ENCODE data around the gene NIPA2.

NIPA2 gene

DNA sequence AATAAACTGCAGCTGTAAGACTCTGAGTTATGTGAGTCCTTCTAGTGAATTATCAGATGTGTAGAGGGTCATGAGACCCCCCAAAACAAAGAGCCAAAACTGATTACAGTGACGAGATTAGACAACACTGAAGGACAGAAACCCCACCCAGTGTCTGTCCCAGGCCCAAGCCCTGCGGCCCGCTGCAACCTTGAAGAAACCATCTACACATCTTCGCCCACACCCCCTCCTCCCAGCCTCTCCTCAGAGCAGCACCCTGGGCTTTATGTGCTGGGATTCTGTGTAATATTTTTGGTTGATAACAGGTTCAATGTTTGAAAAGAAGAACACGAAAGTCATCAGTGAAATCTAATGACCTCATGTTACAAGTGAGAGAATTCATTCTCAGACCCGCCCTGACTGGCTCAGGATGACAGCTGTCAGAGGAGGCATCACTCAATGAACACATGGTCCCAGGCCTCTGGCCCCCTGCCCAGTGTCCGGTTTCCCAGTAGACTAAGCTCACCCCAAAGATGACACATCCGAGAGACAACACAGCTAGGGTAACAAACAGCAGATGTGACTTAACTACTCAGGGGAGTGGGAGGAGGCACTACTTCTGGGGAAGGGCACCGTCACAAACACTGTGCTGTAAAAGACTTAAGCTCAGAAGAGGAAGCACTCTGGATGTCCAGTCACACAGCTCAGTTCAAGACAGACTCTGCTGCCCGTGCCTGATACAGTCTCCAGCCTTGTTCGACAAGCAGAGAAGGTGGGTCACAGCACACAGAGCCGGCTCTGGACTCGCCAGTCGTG, 48.9 kb downstream of the NIPA2 start:
- Histone ChIP-seq H3K27ac (ENCODE audit: low read depth, low read length) (no peak overlapping the region), H3K4me3 (ENCODE audit: low read length) (no peak overlapping the region), H3F3A (ENCODE audit: control insufficient read depth, insufficient read depth) (no peaks in the 10 kb centered on the region), H3K4me2 (ENCODE audit: low read length) (no peak overlapping the region), H3K9me3 (ENCODE audit: control insufficient read depth, insufficient read depth, low read length) (no peaks in the 10 kb centered on the region), H3K79me2 (ENCODE audit: control insufficient read depth, low read length) (no peaks in the 10 kb centered on the region), H3K27me3 (ENCODE audit: control insufficient read depth, low read length) (no peaks in the 10 kb centered on the region), H4K20me1 (ENCODE audit: control insufficient read depth, insufficient read depth, low read depth, low read length) (no peaks in the 10 kb centered on the region), H3K9me2 (replicated peaks; ENCODE audit: control insufficient read depth, low read length) (no peaks in the 10 kb centered on the region), H3K36me3 (ENCODE audit: control insufficient read depth, low read length) (no peaks in the 10 kb centered on the region), H3K4me1 (ENCODE audit: control insufficient read depth, low read length) (no peaks in the 10 kb centered on the region)
- TF ChIP-seq, protein P1, sequence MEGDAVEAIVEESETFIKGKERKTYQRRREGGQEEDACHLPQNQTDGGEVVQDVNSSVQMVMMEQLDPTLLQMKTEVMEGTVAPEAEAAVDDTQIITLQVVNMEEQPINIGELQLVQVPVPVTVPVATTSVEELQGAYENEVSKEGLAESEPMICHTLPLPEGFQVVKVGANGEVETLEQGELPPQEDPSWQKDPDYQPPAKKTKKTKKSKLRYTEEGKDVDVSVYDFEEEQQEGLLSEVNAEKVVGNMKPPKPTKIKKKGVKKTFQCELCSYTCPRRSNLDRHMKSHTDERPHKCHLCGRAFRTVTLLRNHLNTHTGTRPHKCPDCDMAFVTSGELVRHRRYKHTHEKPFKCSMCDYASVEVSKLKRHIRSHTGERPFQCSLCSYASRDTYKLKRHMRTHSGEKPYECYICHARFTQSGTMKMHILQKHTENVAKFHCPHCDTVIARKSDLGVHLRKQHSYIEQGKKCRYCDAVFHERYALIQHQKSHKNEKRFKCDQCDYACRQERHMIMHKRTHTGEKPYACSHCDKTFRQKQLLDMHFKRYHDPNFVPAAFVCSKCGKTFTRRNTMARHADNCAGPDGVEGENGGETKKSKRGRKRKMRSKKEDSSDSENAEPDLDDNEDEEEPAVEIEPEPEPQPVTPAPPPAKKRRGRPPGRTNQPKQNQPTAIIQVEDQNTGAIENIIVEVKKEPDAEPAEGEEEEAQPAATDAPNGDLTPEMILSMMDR (IDR thresholded peaks at IDR 0.05; ENCODE audit: low read depth, low read length, poor library complexity, severe bottlenecking) = no peak
- no peak for TF ChIP-seq EZH2phosphoT487 (IDR thresholded peaks at IDR 0.05; ENCODE audit: borderline replicate concordance, low read length)

DNA sequence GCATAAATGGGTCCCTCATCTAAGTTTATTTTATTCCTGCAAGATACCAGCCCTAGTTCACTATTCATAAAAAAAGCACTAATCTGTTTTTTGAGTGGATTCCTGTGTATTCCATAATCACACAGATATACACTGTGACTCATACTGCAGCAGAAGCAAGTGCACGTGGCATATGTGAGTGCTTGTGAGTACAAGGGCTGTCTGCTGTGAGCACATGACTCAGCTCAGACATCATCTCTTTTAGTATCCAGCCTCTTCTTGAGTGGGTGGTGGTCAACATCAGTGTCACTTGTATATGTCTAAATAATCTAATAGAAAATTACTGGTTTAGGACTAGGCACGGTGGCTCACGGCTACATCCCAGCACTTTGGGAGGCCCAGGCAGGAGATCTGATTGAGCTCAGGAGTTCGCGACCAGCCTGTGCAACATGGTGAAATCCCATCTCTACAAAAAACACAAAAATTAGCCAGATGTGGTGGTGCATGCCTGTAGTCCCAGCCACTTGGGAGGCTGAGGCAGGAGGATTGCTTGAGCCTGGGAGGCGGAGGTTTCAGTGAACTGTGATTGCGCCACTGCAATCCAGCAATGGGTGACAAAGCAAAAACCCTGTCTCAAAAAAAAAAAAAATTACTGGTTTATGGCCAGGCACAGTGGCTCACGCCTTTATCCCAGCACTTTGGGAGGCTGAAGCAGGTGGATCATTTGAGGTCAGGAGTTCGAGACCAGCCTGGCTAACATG, 49.8 kb downstream of the NIPA2 start:
- no peak overlapping the region for H3K4me2 ChIP-seq (ENCODE audit: low read length)
- TF ChIP-seq EZH2phosphoT487 (IDR thresholded peaks at IDR 0.05; ENCODE audit: borderline replicate concordance, low read length) = no peak
- TF ChIP-seq, protein P1 (IDR thresholded peaks at IDR 0.05; ENCODE audit: low read depth, low read length, poor library complexity, severe bottlenecking) = no peak
- no peaks in the 10 kb centered on the region for H3K36me3 ChIP-seq (ENCODE audit: control insufficient read depth, low read length)

DNA sequence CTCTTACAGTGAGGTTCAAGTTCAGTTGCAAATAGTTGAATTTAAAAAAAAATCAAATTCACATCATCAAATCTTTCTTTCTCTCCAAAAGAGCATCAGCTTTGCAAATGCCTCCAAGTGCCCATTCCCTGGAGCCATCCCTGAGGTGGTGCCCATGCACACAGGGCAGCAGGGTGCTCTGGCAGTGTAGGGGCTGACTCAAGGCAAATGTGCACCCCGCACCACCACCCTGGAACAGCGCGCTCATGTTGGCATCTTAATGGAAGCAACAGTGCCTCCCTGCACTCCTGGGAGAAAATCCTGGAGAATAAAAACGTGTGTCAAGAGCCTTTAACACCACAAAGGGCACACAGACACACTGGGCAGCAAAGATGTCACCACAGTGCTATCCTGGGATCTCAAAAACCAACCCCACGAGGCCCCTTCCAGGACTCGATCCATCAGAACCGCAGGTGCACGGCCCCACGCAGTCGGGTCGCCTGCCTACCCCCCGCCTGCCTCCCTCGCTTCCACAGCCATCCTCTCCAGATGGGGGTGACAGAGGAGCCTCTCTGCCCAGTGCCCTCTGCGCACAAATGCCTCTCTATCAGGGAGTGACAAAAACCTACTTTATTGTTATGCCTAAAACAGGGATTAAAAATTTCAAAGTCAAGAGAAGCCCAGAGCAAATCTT, 50.8 kb downstream of the NIPA2 start:
- Histone ChIP-seq H3K27ac (ENCODE audit: low read depth, low read length) (no peak overlapping the region), H3K79me2 (ENCODE audit: control insufficient read depth, low read length) (no peaks in the 10 kb centered on the region), H3K9me2 (replicated peaks; ENCODE audit: control insufficient read depth, low read length) (no peaks in the 10 kb centered on the region), H3K4me1 (ENCODE audit: control insufficient read depth, low read length) (no peaks in the 10 kb centered on the region), H3K27me3 (ENCODE audit: control insufficient read depth, low read length) (no peaks in the 10 kb centered on the region), H3F3A (ENCODE audit: control insufficient read depth, insufficient read depth) (no peaks in the 10 kb centered on the region), H3K4me2 (ENCODE audit: low read length) (no peak overlapping the region), H3K36me3 (ENCODE audit: control insufficient read depth, low read length) (no peaks in the 10 kb centered on the region), H3K9me3 (ENCODE audit: control insufficient read depth, insufficient read depth, low read length) (no peaks in the 10 kb centered on the region), H4K20me1 (ENCODE audit: control insufficient read depth, insufficient read depth, low read depth, low read length) (no peaks in the 10 kb centered on the region), H3K4me3 (ENCODE audit: low read length) (no peak overlapping the region)
- TF ChIP-seq, protein P1 (IDR thresholded peaks at IDR 0.05; ENCODE audit: low read depth, low read length, poor library complexity, severe bottlenecking) = no peak
- TF ChIP-seq EZH2phosphoT487 (IDR thresholded peaks at IDR 0.05; ENCODE audit: borderline replicate concordance, low read length) = no peak

More for the DNA sequence above, 49.8 kb downstream of the NIPA2 start:
- Histone ChIP-seq H3F3A (ENCODE audit: control insufficient read depth, insufficient read depth) (no peaks in the 10 kb centered on the region), H4K20me1 (ENCODE audit: control insufficient read depth, insufficient read depth, low read depth, low read length) (no peaks in the 10 kb centered on the region), H3K9me2 (replicated peaks; ENCODE audit: control insufficient read depth, low read length) (no peaks in the 10 kb centered on the region), H3K27me3 (ENCODE audit: control insufficient read depth, low read length) (no peaks in the 10 kb centered on the region), H3K27ac (ENCODE audit: low read depth, low read length) (no peak overlapping the region), H3K4me1 (ENCODE audit: control insufficient read depth, low read length) (no peaks in the 10 kb centered on the region), H3K4me3 (ENCODE audit: low read length) (no peak overlapping the region), H3K9me3 (ENCODE audit: control insufficient read depth, insufficient read depth, low read length) (no peaks in the 10 kb centered on the region), H3K79me2 (ENCODE audit: control insufficient read depth, low read length) (no peaks in the 10 kb centered on the region)

All from DOHH2 (cell line).